ENCODE results near the gene EPHA6.
"Not testable (repeated sequence)": the region's sequence is repeated elsewhere in the genome, so short reads cannot be mapped to it uniquely, and the experiment has no call there.

The EPHA6 gene

GRCh38 chr3:97464035-97464434, 649.6 kb downstream of the EPHA6 start:
- no peak for DNase-seq (ENCODE audit: low read depth in 2 of 2)

- no peak for DNase-seq (ENCODE audit: low read depth in 2 of 2)
Observed at GRCh38 chr3:97470481-97470880, 656.1 kb downstream of the EPHA6 start.

- no peak for DNase-seq (ENCODE audit: low read depth in 2 of 2)
Observed at GRCh38 chr3:97479740-97480139, 665.3 kb downstream of the EPHA6 start.

GRCh38 chr3:97480696-97481289, 666.4 kb downstream of the EPHA6 start:
- DNase-seq (ENCODE audit: low read depth in 2 of 2) = not testable (repeated sequence)

GRCh38 chr3:97481416-97481815, 667.0 kb downstream of the EPHA6 start:
- no peak for DNase-seq (ENCODE audit: low read depth in 2 of 2)

GRCh38 chr3:97485206-97485605, 670.8 kb downstream of the EPHA6 start:
- DNase-seq (ENCODE audit: low read depth in 2 of 2) = no peak

- no peak for DNase-seq (ENCODE audit: low read depth in 2 of 2)
Observed at GRCh38 chr3:97487587-97487986, 673.2 kb downstream of the EPHA6 start.

GRCh38 chr3:97488741-97489140, 674.3 kb downstream of the EPHA6 start:
- DNase-seq (ENCODE audit: low read depth in 2 of 2) = no peak

GRCh38 chr3:97495896-97496295, 681.5 kb downstream of the EPHA6 start:
- DNase-seq (ENCODE audit: low read depth in 2 of 2) = no peak

GRCh38 chr3:97497138-97497537, 682.7 kb downstream of the EPHA6 start:
- DNase-seq (ENCODE audit: low read depth in 2 of 2) = no peak

- no peak for DNase-seq (ENCODE audit: low read depth in 2 of 2)
Observed at GRCh38 chr3:97504463-97504862, 690.1 kb downstream of the EPHA6 start.

- DNase-seq (ENCODE audit: low read depth in 2 of 2) = no peak
Observed at GRCh38 chr3:97510795-97511194, 696.4 kb downstream of the EPHA6 start.

- no peak for DNase-seq (ENCODE audit: low read depth in 2 of 2)
Observed at GRCh38 chr3:97515076-97515475, 700.7 kb downstream of the EPHA6 start.

GRCh38 chr3:97530691-97531090, 716.3 kb downstream of the EPHA6 start:
- no peak for DNase-seq (ENCODE audit: low read depth in 2 of 2)

- DNase-seq (ENCODE audit: low read depth in 2 of 2) = not testable (repeated sequence)
Observed at GRCh38 chr3:97547573-97547972, 733.2 kb downstream of the EPHA6 start.

- DNase-seq (ENCODE audit: low read depth in 2 of 2) = no peak
Observed at GRCh38 chr3:97550408-97550807, 736.0 kb downstream of the EPHA6 start.

- no peak for DNase-seq (ENCODE audit: low read depth in 2 of 2)
Observed at GRCh38 chr3:97552186-97552585, 737.8 kb downstream of the EPHA6 start.

GRCh38 chr3:97575742-97576141, 761.3 kb downstream of the EPHA6 start:
- no peak for DNase-seq (ENCODE audit: low read depth in 2 of 2)

- DNase-seq (ENCODE audit: low read depth in 2 of 2) = no peak
Observed at GRCh38 chr3:97576221-97576620, 761.8 kb downstream of the EPHA6 start.

GRCh38 chr3:97579365-97579764, 765.0 kb downstream of the EPHA6 start:
- no peak for DNase-seq (ENCODE audit: low read depth in 2 of 2)

GRCh38 chr3:97610626-97611025, 796.2 kb downstream of the EPHA6 start:
- no peak for DNase-seq (ENCODE audit: low read depth in 2 of 2)

GRCh38 chr3:97612632-97613031, 798.2 kb downstream of the EPHA6 start:
- DNase-seq (ENCODE audit: low read depth in 2 of 2) = no peak

- DNase-seq (ENCODE audit: low read depth in 2 of 2) = no peak
Observed at GRCh38 chr3:97613139-97613538, 798.7 kb downstream of the EPHA6 start.

- DNase-seq (ENCODE audit: low read depth in 2 of 2) = not testable (repeated sequence)
Observed at GRCh38 chr3:97620514-97620913, 806.1 kb downstream of the EPHA6 start.
